ENCODE data around the gene TANC1. TPM values are rescaled to one million over a fixed set of nuclear protein-coding genes. Genes with fewer than 3 reads are reported as not detected.

The TANC1 gene
- total RNA-seq, 2 experiments from 2014 or later, result 0.70 to 0.92 TPM

- POLR2A ChIA-PET, result no interaction called here
- no peak for ATAC-seq
- TF ChIP-seq, protein P1, sequence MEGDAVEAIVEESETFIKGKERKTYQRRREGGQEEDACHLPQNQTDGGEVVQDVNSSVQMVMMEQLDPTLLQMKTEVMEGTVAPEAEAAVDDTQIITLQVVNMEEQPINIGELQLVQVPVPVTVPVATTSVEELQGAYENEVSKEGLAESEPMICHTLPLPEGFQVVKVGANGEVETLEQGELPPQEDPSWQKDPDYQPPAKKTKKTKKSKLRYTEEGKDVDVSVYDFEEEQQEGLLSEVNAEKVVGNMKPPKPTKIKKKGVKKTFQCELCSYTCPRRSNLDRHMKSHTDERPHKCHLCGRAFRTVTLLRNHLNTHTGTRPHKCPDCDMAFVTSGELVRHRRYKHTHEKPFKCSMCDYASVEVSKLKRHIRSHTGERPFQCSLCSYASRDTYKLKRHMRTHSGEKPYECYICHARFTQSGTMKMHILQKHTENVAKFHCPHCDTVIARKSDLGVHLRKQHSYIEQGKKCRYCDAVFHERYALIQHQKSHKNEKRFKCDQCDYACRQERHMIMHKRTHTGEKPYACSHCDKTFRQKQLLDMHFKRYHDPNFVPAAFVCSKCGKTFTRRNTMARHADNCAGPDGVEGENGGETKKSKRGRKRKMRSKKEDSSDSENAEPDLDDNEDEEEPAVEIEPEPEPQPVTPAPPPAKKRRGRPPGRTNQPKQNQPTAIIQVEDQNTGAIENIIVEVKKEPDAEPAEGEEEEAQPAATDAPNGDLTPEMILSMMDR (IDR thresholded peaks at IDR 0.05), result no peak
- Mint-ChIP-seq H3K9me3 (no peaks in the 10 kb centered on the region), H3K4me1 (ENCODE audit: low read depth) (no peaks in the 10 kb centered on the region), H3K36me3 (ENCODE audit: low read depth) (no peaks in the 10 kb centered on the region), H3K27ac (no peak overlapping the region), H3K27me3 (no peaks in the 10 kb centered on the region), H3K4me3 (no peak overlapping the region)
- no peak for DNase-seq
- intact Hi-C loops (cut with micrococcal nuclease), result no loop called here
- CTCF ChIA-PET, result interaction anchor here (1.2 kb wide), 1 partner anchor 48 kb away, joined by 6 read pairs; no protein-coding TSS in a partner anchor
These were observed 101.8 kb downstream of the TANC1 start for GRCh38 chr2:159070235-159070634.

GRCh38 chr2:159071190-159071915, 102.9 kb downstream of the TANC1 start:
- no peak for ATAC-seq
- Mint-ChIP-seq H3K4me3 (no peak overlapping the region), H3K27me3 (no peaks in the 10 kb centered on the region), H3K9me3 (no peaks in the 10 kb centered on the region), H3K36me3 (ENCODE audit: low read depth) (no peaks in the 10 kb centered on the region), H3K27ac (no peak overlapping the region), H3K4me1 (ENCODE audit: low read depth) (no peaks in the 10 kb centered on the region)
- TF ChIP-seq, protein P1 (IDR thresholded peaks at IDR 0.05), result no peak
- no peak for DNase-seq
- ChIA-PET CTCF (interaction anchor here (1.2 kb wide), 1 partner anchor 47 kb away, joined by 6 read pairs; no protein-coding TSS in a partner anchor), POLR2A (no interaction called here)
- intact Hi-C loops (cut with micrococcal nuclease), result no loop called here

DNA sequence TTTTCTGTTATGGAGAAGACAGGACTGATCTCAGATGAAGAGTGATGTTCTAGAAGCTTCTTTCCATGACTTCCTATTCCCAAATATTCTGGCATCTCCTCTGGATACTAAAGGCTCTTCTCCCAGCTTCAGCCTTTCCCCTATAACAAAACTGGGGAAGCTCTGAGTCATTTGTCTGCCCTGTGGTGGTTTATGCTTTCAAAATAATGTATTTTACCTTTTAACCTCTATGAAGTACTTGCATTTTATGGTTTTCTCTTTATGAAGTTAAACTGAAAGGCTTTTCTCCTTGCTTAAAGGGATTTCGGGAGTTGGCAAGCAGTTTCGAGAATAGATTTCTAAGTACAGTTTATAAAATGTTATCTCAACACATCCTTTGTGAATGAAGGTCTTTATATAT, 104.4 kb downstream of the TANC1 start:
- ATAC-seq (no peak), DNase-seq (no peak)
- H3K9me3 Mint-ChIP-seq, result no peaks in the 10 kb centered on the region
- H3K4me3 Mint-ChIP-seq, result no peak overlapping the region
- CTCF ChIA-PET, result interaction anchor here (1.1 to 1.2 kb wide), 2 partner anchors 11 to 46 kb away, joined by 3 to 4 read pairs; no protein-coding TSS in a partner anchor
- TF ChIP-seq, protein P1 (IDR thresholded peaks at IDR 0.05), result no peak
- POLR2A ChIA-PET, result no interaction called here
- no peaks in the 10 kb centered on the region for H3K4me1 Mint-ChIP-seq (ENCODE audit: low read depth)
- H3K36me3 Mint-ChIP-seq (ENCODE audit: low read depth), result no peaks in the 10 kb centered on the region
- intact Hi-C loops (cut with micrococcal nuclease), result no loop called here
- no peaks in the 10 kb centered on the region for H3K27me3 Mint-ChIP-seq
- H3K27ac Mint-ChIP-seq, result no peak overlapping the region

DNA sequence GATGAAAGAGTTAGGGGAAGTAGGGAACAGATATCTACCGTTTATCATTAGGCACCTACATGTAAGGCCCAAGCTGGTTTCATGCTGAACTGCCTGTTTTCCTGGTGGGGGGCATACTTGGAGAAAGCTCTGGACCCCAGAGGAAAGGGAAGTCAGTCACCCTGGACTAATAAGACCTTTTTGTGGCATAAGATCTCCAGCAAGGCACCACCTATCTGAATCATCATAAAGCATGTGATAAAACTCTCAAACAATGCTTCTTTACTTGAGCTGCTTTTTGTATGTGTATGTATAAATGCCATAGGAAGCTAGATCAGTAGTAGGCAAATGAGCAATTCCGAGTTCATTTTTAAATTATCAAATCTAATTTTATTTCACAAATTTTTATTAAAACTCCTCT, 104.8 kb downstream of the TANC1 start:
- H3K36me3 Mint-ChIP-seq (ENCODE audit: low read depth), result no peaks in the 10 kb centered on the region
- intact Hi-C loops (cut with micrococcal nuclease), result no loop called here
- no peak for DNase-seq
- ChIA-PET CTCF (interaction anchor here (1.1 to 1.2 kb wide), 2 partner anchors 11 to 46 kb away, joined by 3 to 4 read pairs; no protein-coding TSS in a partner anchor), POLR2A (no interaction called here)
- ATAC-seq, result no peak
- H3K4me1 Mint-ChIP-seq (ENCODE audit: low read depth), result no peaks in the 10 kb centered on the region
- TF ChIP-seq, protein P1 (IDR thresholded peaks at IDR 0.05), result no peak
- H3K4me3 Mint-ChIP-seq, result no peak overlapping the region
- no peak overlapping the region for H3K27ac Mint-ChIP-seq
- H3K9me3 Mint-ChIP-seq, result no peaks in the 10 kb centered on the region
- H3K27me3 Mint-ChIP-seq, result no peaks in the 10 kb centered on the region

DNA sequence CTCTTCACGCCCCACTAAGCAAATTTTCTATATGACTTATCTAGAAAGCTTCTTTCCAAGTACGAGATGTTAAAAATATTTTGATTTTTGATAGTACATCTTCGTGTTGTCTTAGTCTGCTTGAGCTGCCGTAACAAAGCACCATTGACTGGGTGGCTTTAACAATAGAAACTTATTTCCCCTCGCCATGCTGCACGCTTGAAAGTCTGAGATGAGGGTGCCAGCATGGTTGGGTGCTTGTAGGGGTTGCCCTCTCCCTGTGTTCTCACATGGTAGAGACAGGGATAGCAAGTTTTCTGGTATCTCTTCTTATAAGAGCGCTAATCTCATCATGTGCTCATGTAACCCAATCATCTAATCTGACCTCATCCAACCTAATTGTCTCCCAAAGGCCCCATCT, 106.2 kb downstream of the TANC1 start:
- no peaks in the 10 kb centered on the region for H3K4me1 Mint-ChIP-seq (ENCODE audit: low read depth)
- no peaks in the 10 kb centered on the region for H3K9me3 Mint-ChIP-seq
- H3K27ac Mint-ChIP-seq, result no peak overlapping the region
- ChIA-PET POLR2A (no interaction called here), CTCF (no interaction called here)
- TF ChIP-seq, protein P1 (IDR thresholded peaks at IDR 0.05), result no peak
- ATAC-seq, result no peak
- H3K36me3 Mint-ChIP-seq (ENCODE audit: low read depth), result no peaks in the 10 kb centered on the region
- no peak overlapping the region for H3K4me3 Mint-ChIP-seq
- no peaks in the 10 kb centered on the region for H3K27me3 Mint-ChIP-seq
- intact Hi-C loops (cut with micrococcal nuclease), result no loop called here
- no peak for DNase-seq
